Measurements from ENCODE around the gene NBPF1.
A peak's percentile ranks its signal among the peaks of the same experiment; 100 is the strongest.
"Not testable (repeated sequence)": the region's sequence is repeated elsewhere in the genome, so short reads cannot be mapped to it uniquely, and the experiment has no call there.

Gene NBPF1

GRCh38 chr1:16621681-16622315, 8.4 kb upstream of the NBPF1 start:
- DNase-seq, result not testable (repeated sequence)

- DNase-seq, result no peak
Measured at GRCh38 chr1:16621300-16621658, 7.9 kb upstream of the NBPF1 start.

GRCh38 chr1:16619803-16620501, 6.6 kb upstream of the NBPF1 start:
- not testable (repeated sequence) for DNase-seq

GRCh38 chr1:16618719-16619118, 5.4 kb upstream of the NBPF1 start:
- no peak for DNase-seq

DNA sequence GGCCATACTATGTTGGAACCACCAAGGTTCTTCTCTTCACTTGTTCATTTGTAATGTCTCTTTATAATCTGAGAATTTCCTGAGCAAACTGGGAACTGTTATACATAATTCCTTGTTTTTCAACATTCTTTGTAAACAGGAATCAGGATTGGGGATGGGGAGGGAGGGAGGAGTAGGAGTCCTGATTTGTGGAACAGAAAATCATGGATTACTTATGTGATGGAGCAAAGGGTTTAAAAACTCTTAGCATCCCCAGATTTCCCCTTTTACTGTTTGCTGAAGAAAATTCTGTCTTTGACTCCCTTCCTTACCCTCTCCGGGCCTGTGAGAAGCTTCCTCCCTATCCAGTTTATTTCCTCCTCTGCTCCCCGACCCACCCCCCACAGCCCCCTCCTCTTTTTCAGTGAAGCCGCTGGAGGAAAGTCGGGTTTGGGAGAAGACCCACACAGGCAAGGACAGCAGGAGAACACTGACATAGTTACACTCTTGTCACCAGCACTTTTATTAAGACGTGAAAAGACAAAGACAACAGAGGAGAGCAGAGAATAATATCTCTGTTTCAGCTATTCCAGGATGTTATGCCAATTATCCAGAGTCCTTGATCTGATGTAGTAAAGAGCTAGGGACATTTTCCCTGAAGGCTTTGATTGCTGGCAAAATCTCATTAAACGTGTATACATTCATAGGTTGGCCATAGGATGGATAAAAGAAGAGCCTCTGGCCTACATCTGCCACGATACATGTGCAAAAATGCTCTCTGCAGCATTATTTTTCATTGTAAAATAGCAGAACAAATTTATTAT, 4.6 kb upstream of the NBPF1 start:
- DNase-seq, result no peak

GRCh38 chr1:16617114-16617631, 3.8 kb upstream of the NBPF1 start:
- no peak for DNase-seq

DNA sequence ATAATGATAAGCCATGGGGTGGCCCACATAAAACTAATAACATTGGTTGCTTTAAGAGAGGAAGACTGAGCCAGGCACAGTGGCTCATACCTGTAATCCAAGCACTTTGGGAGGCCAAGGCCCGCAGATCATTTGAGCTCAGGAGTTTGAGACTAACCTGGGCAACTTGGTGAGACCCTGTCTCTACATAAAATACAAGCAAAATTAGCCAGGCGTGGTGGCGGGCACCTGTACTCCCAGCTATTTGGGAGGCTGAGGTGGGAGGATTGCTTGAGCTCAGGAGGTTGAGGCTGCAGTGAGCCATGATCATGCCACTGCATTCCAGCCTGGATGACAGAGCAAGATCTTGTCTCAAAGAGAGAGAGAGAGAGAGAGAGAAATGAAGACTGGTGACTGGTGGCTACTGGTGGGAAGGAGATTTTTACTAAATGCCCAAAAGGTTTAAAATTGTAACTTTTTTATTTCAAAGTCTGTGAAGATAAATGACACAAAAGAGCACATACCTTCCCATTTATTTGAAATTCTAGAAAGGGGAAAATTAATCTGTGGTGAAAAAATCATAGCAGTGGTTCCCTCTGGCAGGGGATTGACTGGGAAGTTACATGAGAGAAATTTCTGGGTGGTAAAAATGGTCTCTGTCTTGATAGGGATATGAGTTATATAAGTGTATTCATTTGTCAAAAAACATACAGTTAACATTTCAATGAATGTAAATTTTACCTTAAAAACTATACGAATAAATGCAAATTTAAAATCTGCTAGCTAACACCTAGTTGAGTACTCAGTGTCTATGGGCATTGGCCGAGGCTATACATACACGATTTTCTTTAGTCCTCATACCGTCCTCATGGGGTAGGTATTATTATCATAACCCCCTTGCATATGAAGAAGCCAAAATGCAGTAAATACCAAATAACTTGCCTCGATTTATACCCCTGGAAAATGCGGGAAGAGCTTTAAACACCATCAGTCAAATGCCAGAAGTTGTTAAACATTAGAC, 2.2 kb upstream of the NBPF1 start:
- no peak for DNase-seq

- peak; percentile 30 for DNase-seq
Measured at GRCh38 chr1:16614361-16615252, 1.2 kb upstream of the NBPF1 start.

DNA sequence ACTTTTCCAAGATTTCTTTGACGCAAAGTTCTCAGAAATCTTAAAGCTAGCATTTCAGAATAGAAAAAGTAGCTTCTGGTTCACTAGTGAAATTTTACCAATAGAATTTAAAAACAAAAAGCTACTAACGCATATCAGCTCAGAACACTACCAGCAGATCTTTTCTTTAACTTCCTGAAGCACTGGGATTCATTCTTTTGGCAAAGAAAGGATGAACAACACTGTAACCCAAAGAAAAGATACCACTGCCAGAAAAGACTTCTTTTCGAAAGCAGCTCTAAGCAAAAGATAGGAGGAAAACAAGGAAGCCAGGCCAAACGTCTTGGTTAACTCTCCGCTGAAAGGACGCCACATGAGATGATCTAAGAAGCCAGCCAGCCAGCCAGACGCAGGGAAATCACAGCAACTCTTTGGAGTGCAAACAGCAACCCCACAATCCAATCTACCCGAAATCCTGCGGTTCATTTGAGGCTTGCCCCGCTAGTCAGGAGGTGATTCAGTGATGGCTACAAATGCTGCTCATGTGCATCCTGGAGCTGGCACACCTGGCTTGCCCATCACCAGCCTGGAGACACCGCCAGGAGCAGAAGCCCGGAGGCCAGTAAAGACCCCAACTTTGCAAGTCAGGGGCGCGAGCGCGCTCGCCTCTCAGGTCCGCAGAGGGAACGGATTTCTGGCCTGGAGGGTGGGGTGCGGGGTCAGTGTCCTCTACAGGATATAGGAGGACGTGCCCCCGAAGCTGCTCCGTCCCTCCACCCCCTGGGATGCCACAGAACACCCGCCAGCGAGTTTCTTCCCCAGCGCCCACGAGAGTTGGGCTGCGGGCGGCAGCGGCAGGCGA, 812 bp downstream of the NBPF1 start:
- DNase-seq, result peak; percentile 61

DNA sequence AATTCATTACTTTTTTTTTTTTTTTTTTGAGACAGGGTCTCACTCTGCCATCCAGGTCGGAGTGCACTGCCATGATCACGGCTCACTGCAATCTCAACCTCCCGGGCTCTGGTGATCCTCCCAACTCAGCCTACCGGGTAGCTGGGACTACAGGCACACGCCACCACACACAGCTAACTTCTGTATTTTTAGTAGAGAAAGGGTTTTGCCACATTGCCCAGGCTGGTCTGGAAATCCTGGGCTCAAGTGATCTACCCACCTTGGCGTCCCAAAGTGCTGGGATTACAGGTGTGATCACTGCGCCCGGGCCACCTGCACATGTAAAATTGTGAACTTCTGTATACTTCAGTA, 1.4 kb downstream of the NBPF1 start:
- DNase-seq, result not testable (repeated sequence)

- not testable (repeated sequence) for DNase-seq
Measured at GRCh38 chr1:16611164-16611563, 2.2 kb downstream of the NBPF1 start.

GRCh38 chr1:16610553-16610952, 2.8 kb downstream of the NBPF1 start:
- not testable (repeated sequence) for DNase-seq

DNA sequence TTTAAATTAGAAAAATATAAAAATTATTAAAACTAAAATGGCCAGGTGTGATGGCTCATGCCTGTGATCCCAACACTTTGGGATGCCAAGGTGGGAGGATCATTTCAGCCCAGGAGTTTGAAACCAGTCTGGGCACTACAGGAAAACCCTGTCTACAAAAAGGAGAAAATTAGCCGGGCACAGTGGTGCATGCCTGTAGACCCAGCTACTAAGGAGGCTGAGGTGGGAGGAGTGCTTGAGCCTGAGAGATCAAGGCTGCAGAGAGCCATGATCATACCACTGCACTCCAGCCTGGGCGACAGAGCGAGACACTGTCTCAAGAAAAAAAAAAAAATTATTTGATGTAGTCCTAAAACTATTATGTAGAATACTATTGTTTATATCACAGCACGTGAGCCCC, 3.6 kb downstream of the NBPF1 start:
- DNase-seq, result not testable (repeated sequence)

DNA sequence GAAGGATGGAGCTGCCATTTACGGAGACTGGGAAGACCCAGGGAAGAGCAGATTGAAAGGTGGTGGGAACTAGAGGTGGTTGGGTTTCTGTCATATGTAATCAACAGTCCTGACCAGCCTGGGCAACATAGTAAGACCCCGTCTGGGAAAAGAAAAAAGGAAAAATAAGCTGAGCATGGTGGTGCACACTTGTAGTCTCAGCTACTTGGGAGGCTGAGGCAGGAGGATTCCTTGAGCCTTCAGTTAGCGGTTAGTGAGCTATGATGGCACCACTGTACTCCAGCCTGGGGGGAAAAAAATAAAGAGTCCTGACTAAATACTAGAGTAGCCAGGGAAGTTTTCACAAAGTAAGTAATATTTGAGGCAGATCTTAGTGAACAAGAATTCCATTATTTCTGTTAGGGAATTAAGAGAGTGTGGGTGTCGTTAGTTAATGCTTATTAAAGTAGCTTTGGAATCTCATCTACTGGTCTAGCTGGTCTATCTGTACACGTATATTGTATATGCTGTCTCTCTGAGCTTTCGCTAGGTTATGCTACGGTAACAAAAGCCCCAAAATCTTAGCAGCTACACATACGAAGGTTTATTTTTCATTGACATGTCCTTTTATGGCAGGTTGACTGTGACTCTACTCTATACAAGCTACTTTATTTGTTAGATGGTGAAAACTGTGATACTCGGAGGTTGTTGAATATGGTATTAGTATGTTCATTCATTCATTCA, 4.4 kb downstream of the NBPF1 start:
- DNase-seq, result no peak

GRCh38 chr1:16607853-16608815, 5.2 kb downstream of the NBPF1 start:
- not testable (repeated sequence) for DNase-seq

DNA sequence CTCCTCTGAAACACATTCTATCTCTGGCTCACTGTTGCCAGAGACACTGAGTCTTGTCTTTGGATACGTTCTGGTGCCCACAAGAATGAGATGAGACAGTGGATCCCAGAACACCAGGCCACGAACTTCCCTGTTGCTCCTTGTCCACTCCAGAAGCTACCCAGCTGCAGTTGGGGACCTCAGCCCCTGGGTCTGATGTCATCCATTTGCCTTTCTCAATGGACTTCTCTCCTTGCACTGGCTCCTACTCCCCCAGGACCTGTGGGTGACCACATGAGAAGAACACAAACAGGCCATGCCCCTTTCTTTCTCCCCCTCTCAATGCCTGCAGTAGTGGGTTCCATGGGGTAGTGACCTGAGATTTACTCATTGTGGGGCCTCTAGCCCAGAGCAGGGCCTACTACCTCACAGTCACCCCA, 5.9 kb downstream of the NBPF1 start:
- DNase-seq, result no peak

DNA sequence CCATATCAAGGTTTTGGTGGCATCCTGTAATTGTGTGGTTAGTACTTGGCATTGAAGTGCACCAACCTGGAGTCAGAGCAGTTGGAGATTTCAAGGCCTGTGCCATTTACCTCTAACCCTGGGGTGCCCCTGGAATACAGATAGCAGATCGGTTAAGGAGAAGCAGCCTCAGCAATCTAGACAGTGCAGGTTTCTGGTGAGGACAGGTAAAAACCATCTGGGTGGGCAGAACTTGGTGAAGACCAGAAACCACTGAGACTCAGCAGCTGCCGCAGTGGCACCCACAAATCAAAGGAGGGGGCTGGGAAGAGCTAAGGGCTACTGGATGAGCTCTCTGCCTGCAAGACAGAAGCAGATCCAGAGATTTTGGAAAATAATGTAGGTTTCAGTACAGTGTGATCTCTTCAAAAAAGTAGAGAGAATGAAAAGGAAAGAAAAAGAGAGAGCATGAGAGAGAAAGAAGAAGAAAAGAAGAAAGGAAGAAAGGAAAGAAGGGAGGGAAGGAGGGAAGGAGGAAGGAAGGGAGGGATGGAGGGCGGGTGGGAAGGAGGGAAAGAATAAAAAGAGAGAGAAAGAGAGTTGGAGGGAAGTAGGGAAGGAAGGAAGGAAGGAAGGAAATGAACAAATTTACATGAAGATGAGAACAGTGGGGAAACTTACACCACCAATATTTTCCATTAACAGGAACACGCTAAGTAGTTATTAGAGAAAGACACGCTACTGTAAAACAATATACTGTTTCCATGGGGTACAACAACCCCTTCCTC, 6.5 kb downstream of the NBPF1 start:
- DNase-seq, result not testable (repeated sequence)

Data from DMS79 (cell line).